Smooth muscle cell (in vitro differentiated cells): ENCODE results near the gene MT1X. TPM values are rescaled to one million over a fixed set of nuclear protein-coding genes. Genes with fewer than 3 reads are reported as not detected.

Experiments used
- DNase-seq: peaks from one replicate; lab custom pipeline; 2025; ENCODE audit not compliant: unreplicated experiment; lab: John Stamatoyannopoulos, UW
- H2AFZ ChIP-seq: fragments of 200-600 bp; sonication (generic); 2 replicates; pipeline ENCODE4 v1.6.0; 2016; ENCODE audit warnings: antibody characterized with exemption, low read depth, mild to moderate bottlenecking
- H3F3A ChIP-seq: fragments of 200-600 bp; sonication (generic); 2 replicates; pipeline ENCODE4 v1.6.0; 2017; ENCODE audit warnings: antibody characterized with exemption, low read depth
- H3K27ac ChIP-seq: fragments of 200-600 bp; sonication (generic); 2 replicates; pipeline ENCODE4 v1.5.1; 2016; ENCODE audit warnings: low read depth, mild to moderate bottlenecking
- H3K27me3 ChIP-seq: fragments of 200-600 bp; sonication (generic); 2 replicates; pipeline ENCODE4 v1.6.1; 2016; ENCODE audit warnings: low read depth, mild to moderate bottlenecking
- H3K36me3 ChIP-seq: fragments of 200-600 bp; sonication (generic); 2 replicates; pipeline ENCODE4 v1.5.1; 2016; ENCODE audit warnings: low read depth
- H3K4me1 ChIP-seq: fragments of 200-600 bp; sonication (generic); 2 replicates; pipeline ENCODE4 v1.5.1; 2016; ENCODE audit warnings: low read depth
- H3K4me2 ChIP-seq: fragments of 200-600 bp; sonication (generic); 2 replicates; pipeline ENCODE4 v1.6.0; 2016; ENCODE audit warnings: mild to moderate bottlenecking
- H3K4me3 ChIP-seq: fragments of 200-600 bp; sonication (generic); 2 replicates; pipeline ENCODE4 v1.5.1; 2016; ENCODE audit warnings: mild to moderate bottlenecking
- H3K79me2 ChIP-seq: fragments of 200-600 bp; sonication (generic); 2 replicates; pipeline ENCODE4 v1.6.0; 2016; ENCODE audit warnings: low read depth, mild to moderate bottlenecking
- H3K9ac ChIP-seq: fragments of 200-600 bp; sonication (generic); 2 replicates; pipeline ENCODE4 v1.6.0; 2016; ENCODE audit warnings: low read depth
- H3K9me3 ChIP-seq: fragments of 200-600 bp; sonication (generic); replicated peaks from 2 replicates; pipeline ENCODE4 v1.5.1; 2016; ENCODE audit warnings: low read depth
- H4K20me1 ChIP-seq: fragments of 200-600 bp; sonication (generic); 2 replicates; pipeline ENCODE4 v1.6.0; 2016; ENCODE audit warnings: low read depth
- WGBS: methylation state at CpG from one replicate; pipeline ENCODE4 v1.1.7; 2016; ENCODE audit warnings: low lambda C conversion rate; 5-methylcytosine and 5-hydroxymethylcytosine counted together
- polyA plus RNA-seq: library from polyadenylated mRNA; unstranded; fragments of >200 nt; fragmentation: Nextera tagmentation; extraction: Ambion mirVana; gene quantifications from 2 replicates; pipeline ENCODE4 v1.2.1, GENCODE V29; 2016
- total RNA-seq: library from RNA; depleted of rRNA; stranded (reverse); fragments of >200 nt; gene quantifications from 2 replicates; pipeline ENCODE4 v1.2.3, GENCODE V29; 2014
- TF ChIP-seq, protein P1 (sequence below): fragments of 200-600 bp; sonication (generic); IDR thresholded peaks from 2 replicates; pipeline ENCODE4 v1.5.1; 2017; ENCODE audit warnings: borderline replicate concordance, mild to moderate bottlenecking, antibody characterized with exemption; ENCODE audit not compliant: insufficient read depth, poor library complexity, severe bottlenecking

The MT1X gene
- total and polyA plus RNA-seq, 2 experiments from 2014 or later: 0.76 to 11.7 TPM

DNA sequence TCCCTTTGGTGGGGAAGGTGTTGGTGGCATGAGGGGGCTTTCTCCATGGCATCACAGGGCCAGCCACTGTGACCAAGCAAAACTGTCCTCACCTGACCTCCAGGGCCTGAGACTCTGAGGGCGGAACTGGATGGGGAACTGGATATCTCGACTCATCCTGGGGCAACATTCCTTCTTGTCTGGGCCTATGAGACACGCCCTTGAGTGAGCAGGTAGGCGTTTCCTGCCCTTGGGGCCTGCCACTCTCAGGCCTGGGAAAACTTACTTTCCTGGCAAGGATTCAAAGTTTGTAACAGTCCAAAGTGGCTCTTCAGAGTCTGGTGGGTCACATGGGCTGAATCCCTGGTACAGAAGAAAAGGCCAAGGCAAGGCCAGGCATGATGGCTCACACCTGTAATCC lies 9.6 kb downstream of the MT1X start:
- no peaks in the 10 kb centered on the region for H3F3A ChIP-seq
- H3K27me3 ChIP-seq: no peaks in the 10 kb centered on the region
- no peak overlapping the region for H2AFZ ChIP-seq
- DNase-seq: no peak
- H3K4me2 ChIP-seq: no peak overlapping the region
- H3K4me3 ChIP-seq: no peak overlapping the region
- H3K9ac ChIP-seq: no peak overlapping the region
- TF ChIP-seq, protein P1, sequence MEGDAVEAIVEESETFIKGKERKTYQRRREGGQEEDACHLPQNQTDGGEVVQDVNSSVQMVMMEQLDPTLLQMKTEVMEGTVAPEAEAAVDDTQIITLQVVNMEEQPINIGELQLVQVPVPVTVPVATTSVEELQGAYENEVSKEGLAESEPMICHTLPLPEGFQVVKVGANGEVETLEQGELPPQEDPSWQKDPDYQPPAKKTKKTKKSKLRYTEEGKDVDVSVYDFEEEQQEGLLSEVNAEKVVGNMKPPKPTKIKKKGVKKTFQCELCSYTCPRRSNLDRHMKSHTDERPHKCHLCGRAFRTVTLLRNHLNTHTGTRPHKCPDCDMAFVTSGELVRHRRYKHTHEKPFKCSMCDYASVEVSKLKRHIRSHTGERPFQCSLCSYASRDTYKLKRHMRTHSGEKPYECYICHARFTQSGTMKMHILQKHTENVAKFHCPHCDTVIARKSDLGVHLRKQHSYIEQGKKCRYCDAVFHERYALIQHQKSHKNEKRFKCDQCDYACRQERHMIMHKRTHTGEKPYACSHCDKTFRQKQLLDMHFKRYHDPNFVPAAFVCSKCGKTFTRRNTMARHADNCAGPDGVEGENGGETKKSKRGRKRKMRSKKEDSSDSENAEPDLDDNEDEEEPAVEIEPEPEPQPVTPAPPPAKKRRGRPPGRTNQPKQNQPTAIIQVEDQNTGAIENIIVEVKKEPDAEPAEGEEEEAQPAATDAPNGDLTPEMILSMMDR: no peak
- no peaks in the 10 kb centered on the region for H4K20me1 ChIP-seq
- H3K4me1 ChIP-seq: no peaks in the 10 kb centered on the region
- H3K9me3 ChIP-seq: no peaks in the 10 kb centered on the region
- H3K36me3 ChIP-seq: no peaks in the 10 kb centered on the region
- H3K79me2 ChIP-seq: no peaks in the 10 kb centered on the region
- H3K27ac ChIP-seq: no peak overlapping the region
- 45% methylated on average over 3 of the region's 4 CpGs for WGBS

GRCh38 chr16:56695246-56695645 lies 13.0 kb downstream of the MT1X start:
- Histone ChIP-seq H3K4me2 (no peak overlapping the region), H3K4me1 (no peaks in the 10 kb centered on the region), H2AFZ (no peak overlapping the region), H3K4me3 (no peak overlapping the region), H4K20me1 (no peaks in the 10 kb centered on the region), H3K9me3 (peaks cover 5% of the 10 kb centered on the region), H3K27ac (no peak overlapping the region), H3K79me2 (no peaks in the 10 kb centered on the region), H3K9ac (no peak overlapping the region), H3K36me3 (no peaks in the 10 kb centered on the region), H3K27me3 (no peaks in the 10 kb centered on the region), H3F3A (no peaks in the 10 kb centered on the region)
- DNase-seq: no peak
- WGBS: 100% methylated on average over 1 of the region's 1 CpG
- TF ChIP-seq, protein P1: no peak

- Histone ChIP-seq H3K27ac (no peak overlapping the region), H3K36me3 (no peaks in the 10 kb centered on the region), H3K9me3 (peaks cover 5% of the 10 kb centered on the region), H2AFZ (no peak overlapping the region), H4K20me1 (no peaks in the 10 kb centered on the region), H3K4me1 (no peaks in the 10 kb centered on the region), H3K9ac (no peak overlapping the region), H3K27me3 (no peaks in the 10 kb centered on the region), H3K4me3 (no peak overlapping the region), H3K79me2 (no peaks in the 10 kb centered on the region), H3F3A (no peaks in the 10 kb centered on the region), H3K4me2 (no peak overlapping the region)
- 94% methylated on average over 5 of the region's 5 CpGs for WGBS
- TF ChIP-seq, protein P1: no peak
- DNase-seq: no peak
These were observed 15.3 kb downstream of the MT1X start for GRCh38 chr16:56697456-56698155.

GRCh38 chr16:56700195-56700594 lies 17.9 kb downstream of the MT1X start:
- no peaks in the 10 kb centered on the region for H3K36me3 ChIP-seq
- TF ChIP-seq, protein P1: no peak
- H3K9ac ChIP-seq: no peak overlapping the region
- H4K20me1 ChIP-seq: no peaks in the 10 kb centered on the region
- no peaks in the 10 kb centered on the region for H3F3A ChIP-seq
- peaks cover 5% of the 10 kb centered on the region for H3K9me3 ChIP-seq
- H3K27me3 ChIP-seq: no peaks in the 10 kb centered on the region
- no peak overlapping the region for H2AFZ ChIP-seq
- no peaks in the 10 kb centered on the region for H3K4me1 ChIP-seq
- H3K79me2 ChIP-seq: no peaks in the 10 kb centered on the region
- no peak overlapping the region for H3K27ac ChIP-seq
- whole genome bisulfite sequencing: 48% methylated on average over 1 of the region's 1 CpG
- no peak overlapping the region for H3K4me3 ChIP-seq
- no peak for DNase-seq
- H3K4me2 ChIP-seq: no peak overlapping the region
